GM18907 (cell line): ENCODE results near the gene NKAIN4.
"Not testable (repeated sequence)": the region's sequence is repeated elsewhere in the genome, so short reads cannot be mapped to it uniquely, and the experiment has no call there.

ENCODE experiments used
- ATAC-seq: cut with Tn5 transposase; IDR thresholded peaks from one replicate; pipeline ENCODE4 v1.9.1; 2021; ENCODE audit warnings: mild to moderate bottlenecking, moderate library complexity; ENCODE audit not compliant: unreplicated experiment

NKAIN4 gene

DNA sequence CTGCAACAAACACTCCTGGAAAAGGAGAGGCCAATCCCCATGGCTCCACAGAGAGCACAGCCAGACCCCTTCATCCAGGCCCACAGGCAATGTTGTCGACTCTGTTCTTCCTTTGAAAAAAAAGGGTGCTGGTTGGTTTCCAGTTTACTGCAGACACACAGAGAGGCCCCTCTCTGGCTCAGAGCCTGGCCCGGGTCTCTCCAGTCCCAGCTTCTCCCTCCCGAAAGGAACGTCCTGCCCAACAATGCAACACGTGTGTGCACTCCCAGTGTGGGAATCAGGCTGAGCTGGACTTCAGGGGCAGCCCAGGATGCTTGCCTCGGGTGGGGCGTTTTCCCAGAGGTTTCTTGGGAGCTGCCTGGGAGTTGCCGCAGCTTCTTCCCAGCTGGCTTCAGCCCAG, 4.5 kb upstream of the NKAIN4 start:
- no peak for ATAC-seq

DNA sequence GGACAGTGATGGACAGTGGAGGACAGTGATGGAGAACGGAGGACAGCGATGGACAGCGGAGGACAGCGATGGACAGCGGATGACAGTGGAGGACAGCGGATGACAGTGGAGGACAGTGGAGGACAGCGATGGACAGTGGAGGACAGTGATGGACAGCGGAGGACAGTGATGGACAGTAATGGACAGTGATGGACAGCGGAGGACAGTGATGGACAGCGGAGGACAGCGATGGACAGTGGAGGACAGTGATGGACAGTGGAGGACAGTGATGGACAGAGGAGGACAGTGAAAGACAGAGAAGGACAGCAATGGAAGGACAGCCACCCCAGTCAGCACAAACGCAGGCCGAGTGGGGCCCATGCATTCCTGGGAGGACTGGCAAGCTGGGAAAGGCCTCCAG, 3.4 kb upstream of the NKAIN4 start:
- no peak for ATAC-seq

DNA sequence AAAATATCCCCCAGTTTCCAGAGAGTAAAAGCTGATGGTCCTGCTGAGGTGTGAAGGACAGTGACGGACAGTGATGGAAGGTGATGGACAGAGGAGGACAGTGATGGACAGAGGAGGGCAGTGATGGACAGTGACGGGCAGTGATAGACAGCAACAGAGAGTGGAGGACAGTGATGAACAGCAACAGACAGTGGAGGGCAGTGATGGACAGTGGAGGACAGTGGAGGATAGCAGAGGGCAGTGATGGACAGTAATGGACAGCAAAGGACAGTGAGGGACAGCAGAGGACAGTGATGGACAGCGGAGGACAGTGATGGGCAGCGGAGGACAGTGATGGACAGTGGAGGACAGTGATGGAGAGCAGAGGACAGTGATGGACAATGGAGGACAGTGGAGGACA, 2.7 kb upstream of the NKAIN4 start:
- ATAC-seq, result no peak

DNA sequence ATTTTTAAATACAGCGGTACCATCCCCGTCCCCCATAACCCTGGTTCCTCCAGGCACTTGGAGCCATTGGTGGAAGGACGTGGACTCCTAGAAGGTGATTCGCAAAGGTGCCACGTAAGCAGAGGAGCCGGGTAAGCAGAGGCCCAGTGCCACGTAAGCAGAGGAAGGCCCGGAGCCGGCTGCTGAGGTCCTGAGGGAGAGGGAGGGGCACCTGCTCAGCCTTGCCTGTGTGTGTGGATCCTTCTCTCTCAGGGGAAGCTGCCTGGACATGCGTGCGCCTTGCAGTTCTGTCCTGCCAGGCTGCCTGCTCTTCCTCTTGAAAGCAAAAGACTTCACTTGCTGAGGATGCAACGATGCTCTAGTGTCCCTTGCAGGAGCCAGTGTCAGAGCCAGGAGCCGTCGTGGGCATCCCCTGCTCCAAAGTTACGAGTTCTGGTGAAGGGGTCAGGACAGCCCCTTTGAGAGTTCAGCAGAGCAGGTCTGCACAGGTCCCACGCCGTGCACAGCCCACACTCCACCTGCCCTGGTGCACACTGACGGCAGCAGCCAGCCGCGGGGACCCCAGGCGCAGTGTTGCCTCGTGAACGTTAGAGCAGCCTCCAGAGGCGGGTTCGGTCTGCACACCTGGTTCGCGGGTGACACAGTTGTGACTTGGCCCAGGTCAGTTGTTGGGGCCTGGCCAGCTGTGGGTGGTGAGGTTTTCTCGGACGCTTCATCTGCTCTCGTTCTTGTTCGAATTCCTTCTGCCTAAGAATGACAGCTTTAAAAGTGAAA, 1.9 kb upstream of the NKAIN4 start:
- no peak for ATAC-seq

DNA sequence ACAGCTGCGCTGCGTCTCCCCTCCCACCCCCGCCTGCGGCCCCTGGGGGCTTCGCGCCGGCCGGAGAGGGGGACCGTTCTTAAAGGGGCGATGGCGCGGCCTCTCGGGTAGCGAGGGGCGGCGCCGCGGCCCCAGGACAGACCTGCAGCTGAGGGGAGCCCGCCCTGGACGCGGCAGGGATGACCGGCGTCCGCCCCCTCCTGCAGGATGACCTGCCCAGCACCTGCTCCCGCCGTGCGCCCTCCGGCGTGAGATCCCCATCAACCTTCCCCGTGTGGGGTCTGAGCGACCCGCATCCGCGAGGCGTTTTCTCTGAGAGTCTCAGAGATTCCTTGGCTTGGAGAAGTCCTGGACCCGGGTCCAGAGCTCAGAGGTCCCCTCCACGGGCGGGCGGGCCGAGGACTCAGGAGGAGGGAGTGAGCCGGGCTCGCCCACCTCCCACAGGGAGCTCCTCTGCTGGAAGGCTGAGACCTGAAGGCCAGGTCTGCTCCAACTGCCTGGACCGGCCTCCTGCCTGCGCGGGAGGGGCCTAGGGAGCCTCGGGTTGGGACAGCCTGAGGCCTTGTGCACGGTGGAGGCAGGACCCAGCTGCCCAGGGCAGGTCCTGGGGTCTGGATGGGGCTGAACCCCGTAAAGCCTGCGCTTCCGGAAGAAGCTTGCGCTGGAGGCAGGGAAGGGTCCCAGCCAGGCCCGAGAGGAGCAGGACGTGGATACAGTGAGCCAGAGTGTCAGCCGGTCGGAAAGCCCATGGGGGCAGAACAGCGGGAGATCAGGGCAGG, 532 bp upstream of the NKAIN4 start:
- ATAC-seq, result no peak

DNA sequence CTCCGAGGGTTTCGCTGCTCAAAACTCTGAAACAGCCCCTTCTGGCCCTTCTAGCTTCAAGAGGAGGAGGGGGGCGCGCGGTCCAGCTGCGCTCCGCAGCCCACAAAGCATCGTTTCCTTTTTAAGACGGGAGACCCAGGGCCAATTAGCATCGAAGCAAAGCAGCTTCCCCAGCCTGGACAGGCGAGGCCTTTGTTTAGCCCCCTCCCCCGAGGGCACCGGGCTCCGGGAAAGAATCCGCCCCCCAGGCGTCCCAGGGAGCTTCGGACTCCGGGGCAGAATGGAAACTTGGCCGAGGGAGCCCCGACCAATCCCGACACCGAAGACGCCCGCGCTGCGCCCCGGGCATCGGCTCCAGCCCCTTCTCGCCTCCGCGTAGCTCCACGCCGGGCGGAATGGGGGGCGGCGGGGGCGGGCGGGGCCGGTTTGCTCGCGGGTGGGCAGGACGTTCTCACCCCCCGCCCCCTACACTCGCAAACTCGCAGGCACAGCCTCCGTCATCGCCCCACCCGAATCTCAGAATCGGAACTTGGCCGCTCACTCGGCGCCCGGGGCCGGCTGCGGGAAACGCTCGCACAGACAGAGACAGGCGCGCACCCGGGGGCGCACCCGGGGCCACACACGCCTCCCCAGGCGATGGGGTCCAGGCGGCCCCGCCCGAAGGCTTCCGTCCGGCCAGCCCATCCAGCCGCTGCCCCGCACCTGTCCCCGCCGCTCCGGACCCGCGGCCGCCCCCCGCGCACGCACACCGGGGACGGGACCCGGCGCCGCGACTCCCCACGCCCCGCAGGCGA, 628 bp downstream of the NKAIN4 start:
- ATAC-seq, result no peak

DNA sequence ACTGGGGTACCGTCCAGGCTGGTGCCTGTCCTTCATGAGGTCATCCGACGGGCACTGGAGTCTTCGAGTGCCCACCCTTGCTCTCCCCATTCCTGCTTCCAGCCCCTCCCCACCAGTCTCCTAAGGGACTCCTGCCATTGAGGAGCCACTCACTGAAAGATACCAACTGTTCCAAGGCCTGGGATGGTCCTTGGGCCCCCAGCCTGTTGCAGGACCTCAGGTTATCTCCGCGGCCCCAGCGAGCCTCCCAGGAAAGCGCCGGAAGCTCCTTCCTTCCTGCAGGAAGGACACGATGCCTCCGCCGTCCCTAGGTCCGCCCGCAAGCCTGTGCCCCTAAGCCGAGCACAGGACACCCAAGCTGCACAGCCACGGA, 1.2 kb downstream of the NKAIN4 start:
- ATAC-seq, result no peak

DNA sequence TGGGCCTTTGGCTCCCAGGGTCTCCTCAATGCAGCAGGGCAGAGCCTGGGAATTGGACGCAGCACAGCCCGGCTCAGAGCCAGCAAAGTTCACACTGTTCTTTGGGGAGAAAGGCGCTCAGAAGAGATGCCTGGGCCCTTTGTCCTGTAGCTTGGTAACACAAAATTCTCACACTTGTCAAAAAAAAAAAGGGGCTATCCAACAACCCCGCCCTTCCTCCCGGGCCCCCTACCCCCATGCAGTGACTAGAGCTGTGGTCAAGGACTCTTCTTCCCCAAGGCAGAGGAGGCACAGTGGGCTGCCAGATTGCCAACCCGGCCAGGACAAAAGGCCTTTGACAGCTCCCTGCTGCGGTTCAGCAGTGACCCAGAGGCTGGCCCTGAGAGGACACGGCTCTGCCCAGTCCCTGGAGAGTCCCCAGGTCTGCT, 2.0 kb downstream of the NKAIN4 start:
- no peak for ATAC-seq

DNA sequence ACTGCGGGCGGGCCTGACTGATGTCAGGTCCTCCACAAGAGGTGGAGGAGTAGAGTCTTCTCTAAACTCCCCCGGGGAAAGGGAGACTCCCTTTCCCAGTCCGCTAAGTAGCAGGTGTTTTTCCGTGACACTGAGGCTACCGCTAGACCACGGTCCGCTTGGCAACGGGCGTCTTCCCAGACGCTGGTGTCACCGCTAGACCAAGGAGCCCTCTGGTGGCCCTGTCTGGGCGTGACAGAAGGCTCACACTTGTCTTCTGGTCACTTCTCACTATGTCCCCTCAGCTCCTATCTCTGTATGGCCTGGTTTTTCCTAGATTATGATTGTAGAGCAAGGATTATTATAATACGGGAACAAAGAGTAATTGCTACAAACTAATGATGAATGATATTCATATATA, 2.9 kb downstream of the NKAIN4 start:
- ATAC-seq, result not testable (repeated sequence)

DNA sequence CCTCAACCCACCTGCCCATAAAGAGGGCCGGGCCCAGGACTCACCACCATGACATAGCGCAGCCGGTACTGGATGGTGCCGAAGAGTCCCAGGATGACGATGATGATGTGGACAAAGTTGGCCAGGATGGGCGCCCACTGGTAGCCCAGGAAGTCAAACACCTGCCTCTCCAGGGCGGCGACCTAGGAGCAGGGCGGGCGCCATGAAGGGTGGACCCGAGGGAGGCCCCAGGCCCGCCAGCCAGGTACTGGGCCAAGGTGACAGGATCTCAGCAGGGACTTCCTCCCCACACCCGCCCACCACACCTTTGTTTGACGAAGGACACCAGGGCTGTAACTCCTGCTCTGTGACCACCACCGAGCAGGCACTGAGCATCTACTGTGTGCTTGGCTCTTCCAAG, 4.4 kb downstream of the NKAIN4 start:
- no peak for ATAC-seq

DNA sequence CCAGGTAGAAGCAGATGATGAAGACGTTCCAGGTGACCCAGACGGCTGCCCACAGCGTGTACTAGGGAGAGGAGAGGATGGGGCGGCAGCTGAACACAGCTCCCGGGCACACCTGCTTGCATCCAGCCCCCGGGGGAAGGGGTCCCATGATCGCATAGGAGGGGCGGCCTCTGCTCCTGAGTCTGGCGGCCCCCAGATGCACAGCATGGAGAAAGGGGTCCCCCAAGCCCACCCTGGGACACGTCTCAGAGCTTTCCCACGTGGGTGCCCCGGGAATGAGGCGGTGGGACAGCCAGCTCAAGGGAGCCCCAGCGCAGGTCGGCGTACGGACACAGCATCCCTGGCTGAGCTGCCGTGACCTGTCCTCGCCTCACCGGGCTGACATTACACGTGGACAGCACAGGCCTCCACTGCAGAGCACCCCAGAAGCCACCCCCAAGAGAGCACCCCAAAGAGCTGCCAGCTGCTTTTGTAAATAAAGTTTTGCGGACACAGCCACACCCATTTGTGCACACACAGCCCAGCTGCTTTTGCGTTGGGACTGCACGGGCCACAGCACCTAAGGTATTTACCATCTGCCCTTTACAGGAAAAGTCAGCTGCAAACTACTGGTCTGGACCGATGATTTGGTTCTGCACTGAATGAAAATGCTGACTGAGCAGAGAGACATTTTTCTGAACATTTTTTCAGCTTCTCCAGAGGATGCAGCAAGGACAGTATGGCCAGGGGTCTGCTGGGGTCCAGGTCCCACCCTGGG, 5.2 kb downstream of the NKAIN4 start:
- no peak for ATAC-seq

DNA sequence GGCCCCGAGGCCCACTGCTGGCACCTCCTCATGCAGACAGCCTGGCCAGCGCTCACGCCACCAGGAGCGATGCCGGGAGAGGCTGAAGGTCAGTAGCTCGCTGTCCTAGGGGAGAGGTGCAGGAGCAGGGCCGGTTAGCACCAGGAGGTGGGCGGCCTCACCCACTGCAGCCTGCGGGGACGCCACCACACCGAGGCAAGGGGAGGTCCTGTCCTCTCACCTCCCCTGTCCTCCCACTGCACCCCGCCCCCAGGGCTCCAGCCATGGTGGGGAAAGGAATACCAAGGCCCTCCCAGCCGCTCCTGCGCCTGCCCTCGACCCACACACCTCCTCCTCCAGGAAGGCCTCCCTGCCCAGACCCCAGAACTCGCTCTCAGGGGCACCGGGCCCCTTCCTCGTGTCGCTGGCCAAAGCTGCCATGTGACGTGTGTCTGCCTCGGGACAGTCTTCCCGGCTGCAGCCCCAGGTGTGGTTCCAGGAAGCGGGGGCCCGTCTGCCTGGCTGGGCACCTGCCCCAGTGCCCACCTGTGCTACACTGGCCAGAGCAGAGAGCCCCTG, 6.5 kb downstream of the NKAIN4 start:
- ATAC-seq, result no peak

DNA sequence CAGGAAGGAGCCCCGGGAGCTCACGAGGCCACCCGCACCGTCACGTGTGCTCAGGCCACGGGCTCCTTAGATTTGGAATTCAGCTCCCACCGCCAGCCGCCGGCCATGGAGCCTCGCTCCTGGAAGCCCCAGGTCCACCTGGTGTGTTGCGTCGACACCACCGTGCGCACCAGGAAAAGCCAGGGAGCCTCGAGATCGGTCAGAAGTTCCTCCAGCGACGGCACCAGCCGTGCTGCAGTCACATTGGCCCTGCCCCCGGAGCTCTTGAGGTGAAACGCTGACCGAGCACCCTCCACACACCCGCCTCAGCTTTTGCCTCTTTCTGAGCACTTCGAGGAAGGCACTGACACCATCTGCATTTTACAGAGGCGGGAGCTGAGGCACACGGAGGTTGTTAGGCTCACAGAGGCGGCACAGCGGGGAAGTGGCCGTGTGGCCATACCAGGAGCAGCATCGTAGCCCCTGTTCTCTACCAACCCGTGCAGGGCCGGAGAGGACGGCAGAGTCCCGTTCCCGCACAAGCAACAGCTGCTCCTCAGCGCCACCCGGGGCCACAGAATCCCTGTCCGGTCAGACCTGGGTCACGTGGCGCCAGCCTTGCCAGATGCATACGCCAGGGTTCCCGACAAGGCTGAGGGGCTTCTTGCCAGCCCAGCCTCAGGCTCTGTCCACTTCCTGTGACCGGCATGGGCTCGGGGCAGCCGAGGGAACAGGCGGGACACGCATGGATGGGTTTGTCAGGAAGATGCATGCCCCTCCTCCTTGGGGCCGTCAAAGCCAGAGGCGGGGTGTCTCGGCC, 7.6 kb downstream of the NKAIN4 start:
- ATAC-seq, result no peak

DNA sequence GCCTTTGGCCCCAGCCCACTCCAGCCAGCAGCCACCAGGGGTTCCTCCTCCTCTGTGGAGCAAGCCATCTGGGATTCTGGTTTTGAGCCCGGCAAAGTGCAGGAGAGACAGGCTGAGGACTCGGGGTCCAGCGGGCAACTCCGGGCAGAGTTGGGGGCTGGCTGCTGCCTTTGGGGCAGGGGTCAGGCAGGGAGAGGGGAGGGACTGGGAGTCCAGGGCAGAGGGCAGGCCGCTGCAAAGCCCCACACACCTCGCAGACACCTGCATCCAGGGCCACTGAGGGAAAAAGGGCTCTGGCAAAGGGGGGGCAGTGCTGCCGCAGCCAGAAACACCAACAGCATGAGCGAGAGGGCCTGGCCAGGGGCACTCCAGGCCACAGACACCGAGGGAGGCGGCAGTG, 9.8 kb downstream of the NKAIN4 start:
- no peak for ATAC-seq

DNA sequence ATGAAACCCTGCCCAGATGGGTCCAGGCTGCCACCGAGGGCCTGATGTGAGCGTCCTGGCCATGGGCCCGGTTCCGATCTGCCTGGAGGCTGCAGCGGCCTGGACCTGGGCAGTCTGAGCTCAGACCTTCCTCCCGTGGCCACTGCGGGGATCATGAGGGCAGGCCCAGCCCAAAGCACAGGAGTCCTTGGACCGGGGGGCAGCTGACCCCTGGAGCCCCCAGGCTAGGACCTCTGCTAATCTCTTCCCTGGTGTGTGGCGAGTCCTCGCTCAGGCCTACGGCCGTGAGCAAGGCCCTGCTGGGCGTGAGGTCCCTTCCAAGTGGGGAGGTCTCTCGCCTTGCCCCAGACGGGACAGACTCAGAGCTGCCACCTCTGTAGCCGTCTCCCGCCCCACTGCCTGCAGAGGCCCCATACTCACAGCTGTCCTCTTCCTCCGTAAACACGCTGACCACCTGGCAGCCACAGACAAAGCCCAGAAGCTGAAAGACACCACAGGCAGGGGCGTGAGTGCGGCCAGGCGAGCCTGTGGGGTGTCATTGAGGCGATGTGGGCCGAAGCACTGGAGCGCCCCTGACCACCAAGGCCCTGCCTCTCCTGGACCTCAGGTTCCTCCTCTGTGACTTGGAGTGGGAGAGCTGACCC, 10.5 kb downstream of the NKAIN4 start:
- no peak for ATAC-seq

DNA sequence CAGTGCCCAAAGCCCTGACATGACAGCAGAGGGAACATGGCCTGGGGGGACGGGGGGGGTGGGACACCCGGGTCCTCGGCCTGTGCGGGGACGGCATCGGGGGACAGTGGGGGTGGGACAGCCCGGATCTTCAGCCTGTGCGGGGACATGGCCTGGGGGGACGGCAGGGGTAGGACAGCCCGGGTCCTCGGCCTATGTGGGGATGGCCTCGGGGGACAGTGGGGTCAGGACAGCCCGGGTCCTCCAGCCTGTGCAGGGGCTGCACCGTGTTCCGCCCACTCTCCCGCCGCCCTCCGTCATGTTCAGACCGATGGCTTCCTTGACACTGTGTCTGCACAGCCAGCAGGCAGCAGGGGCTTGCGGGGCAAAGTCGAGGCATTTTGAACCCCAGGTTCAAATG, 11.5 kb downstream of the NKAIN4 start:
- no peak for ATAC-seq

DNA sequence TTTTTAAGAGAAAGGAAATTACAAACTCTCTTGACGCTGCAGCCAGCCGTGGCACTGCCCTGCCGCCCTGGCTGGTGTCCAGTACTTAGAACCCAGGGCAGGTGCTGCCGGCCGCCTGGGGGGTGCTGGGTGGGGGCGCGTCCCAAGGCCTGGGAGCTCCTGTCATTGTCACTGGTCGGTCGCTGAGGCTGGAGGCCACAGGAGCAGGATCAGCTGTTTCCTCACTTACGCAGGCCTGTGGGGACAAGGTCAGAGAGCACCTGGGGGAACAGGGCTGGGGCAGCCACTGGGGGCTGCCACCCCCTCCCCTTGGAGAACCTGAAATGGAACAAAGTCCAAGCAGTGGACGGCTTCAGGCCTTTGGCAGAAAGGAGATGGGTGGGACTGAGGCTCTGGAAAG, 13.0 kb downstream of the NKAIN4 start:
- ATAC-seq, result no peak

DNA sequence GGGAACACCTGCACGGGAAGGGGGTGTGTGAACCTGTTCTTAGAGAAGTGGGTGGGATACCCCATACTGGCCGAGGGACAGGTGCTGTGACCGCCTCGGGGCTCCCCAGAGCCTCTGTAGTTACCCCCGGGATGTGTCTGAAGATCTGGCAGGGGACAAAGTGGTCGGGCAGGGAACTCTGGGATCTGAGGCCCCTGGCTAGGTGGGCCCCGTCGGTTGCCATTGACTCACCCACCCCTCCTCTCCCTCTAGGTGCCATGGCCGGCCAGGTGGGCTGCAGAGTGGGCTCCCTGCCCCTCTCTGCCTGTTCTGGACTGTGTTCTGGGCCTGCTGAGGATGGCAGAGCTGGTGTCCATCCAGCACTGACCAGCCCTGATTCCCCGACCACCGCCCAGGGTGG, 14.3 kb downstream of the NKAIN4 start:
- no peak for ATAC-seq

DNA sequence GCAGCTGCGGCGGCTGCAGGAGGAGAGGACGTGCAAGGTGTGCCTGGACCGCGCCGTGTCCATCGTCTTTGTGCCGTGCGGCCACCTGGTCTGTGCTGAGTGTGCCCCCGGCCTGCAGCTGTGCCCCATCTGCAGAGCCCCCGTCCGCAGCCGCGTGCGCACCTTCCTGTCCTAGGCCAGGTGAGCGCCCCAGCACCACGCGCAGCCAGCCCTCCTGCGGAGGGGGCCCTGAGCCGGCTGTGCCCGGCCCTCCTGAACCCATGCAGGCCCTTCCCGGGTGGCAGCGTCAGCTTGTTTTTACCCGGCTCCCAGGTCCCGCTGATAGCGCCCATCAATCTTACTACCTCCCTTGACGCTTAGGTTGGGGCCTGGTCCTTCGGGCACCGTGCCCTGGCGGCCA, 14.8 kb downstream of the NKAIN4 start:
- ATAC-seq, result no peak
